ENCODE data around the gene CALML5. TPM values are rescaled to one million over a fixed set of nuclear protein-coding genes. Genes with fewer than 3 reads are reported as not detected.

The CALML5 gene
- total RNA-seq (2021), result 0.23 TPM in 1 of 3 replicates, not detected in the others
- Bru-seq, nascent RNA, result not detected
- long read RNA-seq, experiment 1, result 0 reads
- long read RNA-seq, experiment 2, result 0 reads
- long read RNA-seq, experiment 3, result 0 reads

GRCh38 chr10:5499493-5500140, at the start of gene CALML5:
CALML5 (minus strand) TSS chr10:5499570; CDS start chr10:5499438, 132 bp downstream.
- CTCF ChIA-PET, result interaction anchor here (1.6 kb wide), 2 partner anchors 123 to 130 kb away, joined by 5 to 8 read pairs; no protein-coding TSS in a partner anchor
- POLR2A ChIA-PET, result no interaction called here
- Mint-ChIP-seq H3K27me3 (ENCODE audit: low read depth) (no peaks in the 10 kb centered on the region), H3K9me3 (no peaks in the 10 kb centered on the region), H3K36me3 (no peaks in the 10 kb centered on the region), H3K4me1 (peaks cover 14% of the 10 kb centered on the region), H3K27ac (no peak within 1 kb of the TSS), H3K4me3 (no peak within 1 kb of the TSS)
- ATAC-seq, result no peak
- no peak for DNase-seq (ENCODE audit: low spot score)
- TF ChIP-seq ZNF281 (CRISPR knock-in tag; IDR thresholded peaks at IDR 0.05) (no peak), ZNF671 (CRISPR knock-in tag; IDR thresholded peaks at IDR 0.05) (no peak), ELF4 (CRISPR knock-in tag; IDR thresholded peaks at IDR 0.05; ENCODE audit: low read depth) (no peak), ZBTB43 (CRISPR knock-in tag; IDR thresholded peaks at IDR 0.05) (no peak), GABPB1 (CRISPR knock-in tag; IDR thresholded peaks at IDR 0.05) (no peak), KAT7 (CRISPR knock-in tag; IDR thresholded peaks at IDR 0.05; ENCODE audit: borderline replicate concordance) (no peak), ZNF263 (CRISPR knock-in tag; IDR thresholded peaks at IDR 0.05; ENCODE audit: low read depth) (no peak), ZNF532 (CRISPR knock-in tag; IDR thresholded peaks at IDR 0.05; ENCODE audit: borderline replicate concordance) (no peak), NR2C2 (CRISPR knock-in tag; IDR thresholded peaks at IDR 0.05) (no peak), NFYB (CRISPR knock-in tag; conservative IDR thresholded peaks at IDR 0.05; ENCODE audit: low read depth) (no peak), MAX (CRISPR knock-in tag; IDR thresholded peaks at IDR 0.05) (no peak), OVOL2 (CRISPR knock-in tag; IDR thresholded peaks at IDR 0.05; ENCODE audit: borderline replicate concordance) (no peak), E2F1 (CRISPR knock-in tag; IDR thresholded peaks at IDR 0.05) (no peak), ERG (CRISPR knock-in tag; IDR thresholded peaks at IDR 0.05) (no peak), ZNF219 (CRISPR knock-in tag; IDR thresholded peaks at IDR 0.05; ENCODE audit: borderline replicate concordance) (no peak), SP1 (CRISPR knock-in tag; conservative IDR thresholded peaks at IDR 0.05) (no peak), ZNF396 (CRISPR knock-in tag; IDR thresholded peaks at IDR 0.05; ENCODE audit: borderline replicate concordance) (no peak), ZNF416 (CRISPR knock-in tag; IDR thresholded peaks at IDR 0.05) (no peak), ZNF121 (CRISPR knock-in tag; IDR thresholded peaks at IDR 0.05) (no peak)

Data from WTC11 (cell line).